ENCODE results near the gene CDK5.

DNA sequence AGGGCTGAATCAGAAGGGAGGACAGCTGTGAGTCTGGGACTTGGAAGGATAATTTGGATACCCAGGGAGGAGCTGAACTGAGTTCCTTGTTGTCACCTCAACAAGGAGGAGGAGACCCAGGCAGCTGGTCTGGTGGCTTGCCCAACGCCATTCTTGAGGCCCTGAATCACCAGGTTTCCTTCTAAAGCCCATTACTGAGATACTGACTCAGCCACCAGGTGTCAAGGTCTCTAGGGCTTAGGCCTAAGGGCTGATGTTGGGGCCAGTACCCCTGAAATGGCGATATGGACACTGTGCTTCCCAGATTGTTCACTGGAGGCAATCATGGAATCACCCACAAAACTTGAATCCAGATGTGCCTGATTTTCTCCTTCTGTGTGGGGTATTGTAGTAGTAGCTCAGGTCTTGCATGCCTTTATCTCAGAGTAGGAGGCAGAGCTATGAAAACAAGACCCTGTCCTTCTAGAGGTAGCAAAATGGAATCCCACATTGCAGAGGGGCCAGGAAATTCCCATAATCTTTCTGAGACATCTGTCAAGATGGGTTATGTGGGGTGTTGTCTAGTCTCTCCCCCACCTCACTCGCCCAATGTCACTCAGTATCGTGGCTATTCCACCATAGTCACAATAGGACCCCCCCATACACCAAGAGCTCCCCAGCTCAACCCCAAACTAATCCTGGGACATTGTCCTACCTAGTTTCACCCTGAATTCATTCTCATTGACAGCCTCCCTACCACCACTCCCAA lies 31.6 kb downstream of the CDK5 start:
- TF ChIP-seq, protein P1, sequence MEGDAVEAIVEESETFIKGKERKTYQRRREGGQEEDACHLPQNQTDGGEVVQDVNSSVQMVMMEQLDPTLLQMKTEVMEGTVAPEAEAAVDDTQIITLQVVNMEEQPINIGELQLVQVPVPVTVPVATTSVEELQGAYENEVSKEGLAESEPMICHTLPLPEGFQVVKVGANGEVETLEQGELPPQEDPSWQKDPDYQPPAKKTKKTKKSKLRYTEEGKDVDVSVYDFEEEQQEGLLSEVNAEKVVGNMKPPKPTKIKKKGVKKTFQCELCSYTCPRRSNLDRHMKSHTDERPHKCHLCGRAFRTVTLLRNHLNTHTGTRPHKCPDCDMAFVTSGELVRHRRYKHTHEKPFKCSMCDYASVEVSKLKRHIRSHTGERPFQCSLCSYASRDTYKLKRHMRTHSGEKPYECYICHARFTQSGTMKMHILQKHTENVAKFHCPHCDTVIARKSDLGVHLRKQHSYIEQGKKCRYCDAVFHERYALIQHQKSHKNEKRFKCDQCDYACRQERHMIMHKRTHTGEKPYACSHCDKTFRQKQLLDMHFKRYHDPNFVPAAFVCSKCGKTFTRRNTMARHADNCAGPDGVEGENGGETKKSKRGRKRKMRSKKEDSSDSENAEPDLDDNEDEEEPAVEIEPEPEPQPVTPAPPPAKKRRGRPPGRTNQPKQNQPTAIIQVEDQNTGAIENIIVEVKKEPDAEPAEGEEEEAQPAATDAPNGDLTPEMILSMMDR (IDR thresholded peaks at IDR 0.05; ENCODE audit: poor library complexity, severe bottlenecking): no peak
- no peak for TF ChIP-seq RAD21 (conservative IDR thresholded peaks at IDR 0.05)
